ENCODE data around the gene SP7.
"Not testable (repeated sequence)": the region's sequence is repeated elsewhere in the genome, so short reads cannot be mapped to it uniquely, and the experiment has no call there.

The SP7 gene

DNA sequence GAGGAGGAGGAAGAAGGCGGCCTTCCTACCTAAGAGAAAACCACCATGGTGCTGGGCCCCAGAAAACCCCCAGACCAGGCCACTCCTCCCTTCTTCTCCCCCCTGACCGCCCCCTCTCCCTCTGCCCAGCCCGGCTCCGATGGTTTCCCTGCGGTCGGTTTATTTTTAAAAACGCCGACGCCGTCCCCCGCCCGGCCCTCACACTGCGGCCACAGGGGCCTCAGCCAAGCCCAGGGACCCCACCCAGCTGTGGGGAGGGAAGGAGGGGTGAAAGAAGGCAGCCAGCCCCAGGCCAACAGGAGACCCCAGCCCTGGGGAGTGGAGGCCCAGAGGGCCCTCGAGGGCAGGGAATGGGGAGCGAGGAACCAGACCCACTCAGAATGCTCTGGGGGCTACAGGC lies 3.4 kb downstream of the SP7 start:
- H3K27me3 ChIP-seq (ENCODE audit: insufficient read depth, low read length, poor library complexity, severe bottlenecking), result no peaks in the 10 kb centered on the region
- TF ChIP-seq, protein P1, sequence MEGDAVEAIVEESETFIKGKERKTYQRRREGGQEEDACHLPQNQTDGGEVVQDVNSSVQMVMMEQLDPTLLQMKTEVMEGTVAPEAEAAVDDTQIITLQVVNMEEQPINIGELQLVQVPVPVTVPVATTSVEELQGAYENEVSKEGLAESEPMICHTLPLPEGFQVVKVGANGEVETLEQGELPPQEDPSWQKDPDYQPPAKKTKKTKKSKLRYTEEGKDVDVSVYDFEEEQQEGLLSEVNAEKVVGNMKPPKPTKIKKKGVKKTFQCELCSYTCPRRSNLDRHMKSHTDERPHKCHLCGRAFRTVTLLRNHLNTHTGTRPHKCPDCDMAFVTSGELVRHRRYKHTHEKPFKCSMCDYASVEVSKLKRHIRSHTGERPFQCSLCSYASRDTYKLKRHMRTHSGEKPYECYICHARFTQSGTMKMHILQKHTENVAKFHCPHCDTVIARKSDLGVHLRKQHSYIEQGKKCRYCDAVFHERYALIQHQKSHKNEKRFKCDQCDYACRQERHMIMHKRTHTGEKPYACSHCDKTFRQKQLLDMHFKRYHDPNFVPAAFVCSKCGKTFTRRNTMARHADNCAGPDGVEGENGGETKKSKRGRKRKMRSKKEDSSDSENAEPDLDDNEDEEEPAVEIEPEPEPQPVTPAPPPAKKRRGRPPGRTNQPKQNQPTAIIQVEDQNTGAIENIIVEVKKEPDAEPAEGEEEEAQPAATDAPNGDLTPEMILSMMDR (conservative IDR thresholded peaks at IDR 0.05; ENCODE audit: low read length), result no peak
- no peak for TF ChIP-seq EZH2phosphoT487 (IDR thresholded peaks at IDR 0.05; ENCODE audit: borderline replicate concordance)
- H4K20me1 ChIP-seq (ENCODE audit: insufficient read depth, low read length, poor library complexity, severe bottlenecking), result no peaks in the 10 kb centered on the region
- H3K36me3 ChIP-seq (ENCODE audit: insufficient read depth, low read length), result no peaks in the 10 kb centered on the region
- H3K9me3 ChIP-seq (ENCODE audit: insufficient read depth, low read depth, low read length), result no peaks in the 10 kb centered on the region
- H3K4me1 ChIP-seq (ENCODE audit: insufficient read depth, low read length, poor library complexity, severe bottlenecking), result peaks cover 3% of the 10 kb centered on the region
- H3K4me3 ChIP-seq (ENCODE audit: low read length, poor library complexity, severe bottlenecking), result no peak overlapping the region
- H3K9ac ChIP-seq (ENCODE audit: low read depth, low read length, poor library complexity, severe bottlenecking), result no peak overlapping the region
- no peaks in the 10 kb centered on the region for H3F3A ChIP-seq (ENCODE audit: low read depth)
- H2AFZ ChIP-seq (ENCODE audit: low read length), result no peak overlapping the region
- H3K4me2 ChIP-seq (ENCODE audit: low read depth, low read length, poor library complexity, severe bottlenecking), result no peak overlapping the region
- H3K79me2 ChIP-seq (ENCODE audit: insufficient read depth, low read length), result no peaks in the 10 kb centered on the region
- H3K9me2 ChIP-seq (replicated peaks; ENCODE audit: low read depth, low read length), result no peaks in the 10 kb centered on the region

DNA sequence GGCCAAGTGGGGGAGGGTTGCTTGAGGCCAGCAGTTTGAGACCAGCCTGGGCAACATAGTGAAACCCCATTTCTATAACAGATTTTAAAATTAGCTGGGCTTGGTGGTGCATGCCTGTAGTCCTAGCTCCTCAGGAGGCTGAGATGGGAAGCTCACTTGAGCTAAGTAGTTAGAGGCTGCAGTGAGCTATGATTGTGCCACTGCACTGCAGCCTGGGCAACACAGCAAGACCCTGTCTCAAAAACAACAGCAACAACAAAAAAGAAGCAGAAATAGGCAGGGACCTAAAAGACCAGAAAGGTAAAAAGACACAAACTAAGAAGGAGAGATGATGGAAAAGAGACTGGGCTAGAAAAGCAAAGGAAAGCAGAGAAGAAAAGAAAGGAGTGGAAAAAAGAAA lies 3.8 kb downstream of the SP7 start:
- H3K4me3 ChIP-seq (ENCODE audit: low read length, poor library complexity, severe bottlenecking); H2AFZ ChIP-seq (ENCODE audit: low read length): not testable (repeated sequence)

DNA sequence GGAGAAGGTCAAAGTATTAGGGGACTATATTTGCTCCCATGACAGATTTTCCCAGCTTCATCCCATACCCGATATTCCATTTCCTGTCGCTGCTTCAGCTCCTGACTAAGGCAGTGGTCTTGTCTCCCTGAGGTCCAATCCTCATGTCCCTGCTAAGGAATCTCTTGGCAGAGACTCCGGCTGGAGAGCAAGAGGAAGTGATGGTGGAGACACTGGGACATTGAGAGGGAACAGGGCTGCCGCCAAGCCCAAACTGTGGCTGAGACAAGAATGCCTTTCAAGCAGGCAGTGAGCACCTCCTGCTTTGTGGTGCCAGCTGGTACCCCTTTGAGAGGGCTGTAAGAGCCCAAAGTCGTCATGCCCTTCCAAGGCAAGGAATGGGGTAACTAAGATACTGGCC lies 5.5 kb downstream of the SP7 start:
- no peaks in the 10 kb centered on the region for H4K20me1 ChIP-seq (ENCODE audit: insufficient read depth, low read length, poor library complexity, severe bottlenecking)
- no peak overlapping the region for H3K9ac ChIP-seq (ENCODE audit: low read depth, low read length, poor library complexity, severe bottlenecking)
- H2AFZ ChIP-seq (ENCODE audit: low read length), result no peak overlapping the region
- no peak for TF ChIP-seq EZH2phosphoT487 (IDR thresholded peaks at IDR 0.05; ENCODE audit: borderline replicate concordance)
- TF ChIP-seq, protein P1 (conservative IDR thresholded peaks at IDR 0.05; ENCODE audit: low read length), result no peak
- no peaks in the 10 kb centered on the region for H3K9me2 ChIP-seq (replicated peaks; ENCODE audit: low read depth, low read length)
- H3K4me2 ChIP-seq (ENCODE audit: low read depth, low read length, poor library complexity, severe bottlenecking), result no peak overlapping the region
- H3K4me1 ChIP-seq (ENCODE audit: insufficient read depth, low read length, poor library complexity, severe bottlenecking), result peaks cover 5% of the 10 kb centered on the region
- no peaks in the 10 kb centered on the region for H3F3A ChIP-seq (ENCODE audit: low read depth)
- no peaks in the 10 kb centered on the region for H3K36me3 ChIP-seq (ENCODE audit: insufficient read depth, low read length)
- H3K79me2 ChIP-seq (ENCODE audit: insufficient read depth, low read length), result 0 out of 2 replicates have a peak, but pooled peaks cover 4% of the 10 kb centered on the region
- H3K9me3 ChIP-seq (ENCODE audit: insufficient read depth, low read depth, low read length), result no peaks in the 10 kb centered on the region
- H3K4me3 ChIP-seq (ENCODE audit: low read length, poor library complexity, severe bottlenecking), result no peak overlapping the region
- no peaks in the 10 kb centered on the region for H3K27me3 ChIP-seq (ENCODE audit: insufficient read depth, low read length, poor library complexity, severe bottlenecking)

More for the DNA sequence above, 3.8 kb downstream of the SP7 start:
- not testable (repeated sequence) for H3K9me3 ChIP-seq (ENCODE audit: insufficient read depth, low read depth, low read length); H3K27me3 ChIP-seq (ENCODE audit: insufficient read depth, low read length, poor library complexity, severe bottlenecking); H3K4me2 ChIP-seq (ENCODE audit: low read depth, low read length, poor library complexity, severe bottlenecking); H3K79me2 ChIP-seq (ENCODE audit: insufficient read depth, low read length); H3F3A ChIP-seq (ENCODE audit: low read depth); H3K4me1 ChIP-seq (ENCODE audit: insufficient read depth, low read length, poor library complexity, severe bottlenecking); H3K9ac ChIP-seq (ENCODE audit: low read depth, low read length, poor library complexity, severe bottlenecking); H3K36me3 ChIP-seq (ENCODE audit: insufficient read depth, low read length); H4K20me1 ChIP-seq (ENCODE audit: insufficient read depth, low read length, poor library complexity, severe bottlenecking); H3K9me2 ChIP-seq (replicated peaks; ENCODE audit: low read depth, low read length)

DNA sequence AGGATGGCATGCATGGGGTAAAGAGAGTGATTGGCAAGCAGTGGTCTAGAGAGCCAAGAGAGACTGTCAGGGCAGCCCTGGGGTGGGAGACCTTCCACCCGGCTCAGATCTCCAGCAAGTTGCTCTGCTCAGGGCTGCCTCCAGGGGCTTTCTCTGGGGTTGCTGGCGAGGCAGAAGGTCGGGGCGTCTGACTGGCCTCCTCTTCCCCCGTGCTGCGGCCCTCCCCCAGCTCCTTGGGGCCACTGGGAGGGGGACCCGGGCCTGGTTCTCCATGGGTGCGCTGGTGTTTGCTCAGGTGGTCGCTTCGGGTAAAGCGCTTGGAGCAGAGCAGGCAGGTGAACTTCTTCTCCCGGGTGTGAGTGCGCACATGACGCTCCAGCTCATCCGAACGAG lies 8.1 kb downstream of the SP7 start:
- no peak overlapping the region for H2AFZ ChIP-seq (ENCODE audit: low read length)
- H3K4me1 ChIP-seq (ENCODE audit: insufficient read depth, low read length, poor library complexity, severe bottlenecking), result peaks cover 22% of the 10 kb centered on the region

More for the DNA sequence above, 8.1 kb downstream of the SP7 start:
- H3K4me2 ChIP-seq (ENCODE audit: low read depth, low read length, poor library complexity, severe bottlenecking), result no peak overlapping the region
- H3K9me3 ChIP-seq (ENCODE audit: insufficient read depth, low read depth, low read length), result no peaks in the 10 kb centered on the region
- H3K27me3 ChIP-seq (ENCODE audit: insufficient read depth, low read length, poor library complexity, severe bottlenecking), result no peaks in the 10 kb centered on the region
- peaks cover 10% of the 10 kb centered on the region; the same call in 1 of the 2 replicates for H3F3A ChIP-seq (ENCODE audit: low read depth)
- no peaks in the 10 kb centered on the region for H3K36me3 ChIP-seq (ENCODE audit: insufficient read depth, low read length)
- no peaks in the 10 kb centered on the region for H3K9me2 ChIP-seq (replicated peaks; ENCODE audit: low read depth, low read length)
- H3K4me3 ChIP-seq (ENCODE audit: low read length, poor library complexity, severe bottlenecking), result no peak overlapping the region
- TF ChIP-seq EZH2phosphoT487 (IDR thresholded peaks at IDR 0.05; ENCODE audit: borderline replicate concordance), result no peak
- TF ChIP-seq, protein P1 (conservative IDR thresholded peaks at IDR 0.05; ENCODE audit: low read length), result no peak
- no peaks in the 10 kb centered on the region for H4K20me1 ChIP-seq (ENCODE audit: insufficient read depth, low read length, poor library complexity, severe bottlenecking)
- H3K9ac ChIP-seq (ENCODE audit: low read depth, low read length, poor library complexity, severe bottlenecking), result no peak overlapping the region
- 0 out of 2 replicates have a peak, but pooled peaks cover 4% of the 10 kb centered on the region for H3K79me2 ChIP-seq (ENCODE audit: insufficient read depth, low read length)

Data from Loucy (cell line).